Measurements from ENCODE around the gene CACNB4.
"Not testable (repeated sequence)": the region's sequence is repeated elsewhere in the genome, so short reads cannot be mapped to it uniquely, and the experiment has no call there.

CACNB4 gene

GRCh38 chr2:152022090-152022489 is 76.8 kb downstream of the CACNB4 start:
- no peak for DNase-seq (ENCODE audit: low spot score)

- not testable (repeated sequence) for DNase-seq (ENCODE audit: low spot score)
Observed at GRCh38 chr2:152021001-152021400, 77.8 kb downstream of the CACNB4 start.

- DNase-seq (ENCODE audit: low spot score) = no peak
Observed at GRCh38 chr2:152019732-152020131, 79.1 kb downstream of the CACNB4 start.

- no peak for DNase-seq (ENCODE audit: low spot score)
Observed at GRCh38 chr2:152016181-152017120, 82.4 kb downstream of the CACNB4 start.

- DNase-seq (ENCODE audit: low spot score) = no peak
Observed at GRCh38 chr2:152015552-152015951, 83.3 kb downstream of the CACNB4 start.

GRCh38 chr2:152012697-152013096 is 86.1 kb downstream of the CACNB4 start:
- DNase-seq (ENCODE audit: low spot score) = no peak

- DNase-seq (ENCODE audit: low spot score) = no peak
Observed at GRCh38 chr2:152011724-152012123, 87.1 kb downstream of the CACNB4 start.

- no peak for DNase-seq (ENCODE audit: low spot score)
Observed at GRCh38 chr2:152005607-152006006, 93.2 kb downstream of the CACNB4 start.

GRCh38 chr2:152003283-152003682 is 95.6 kb downstream of the CACNB4 start:
- DNase-seq (ENCODE audit: low spot score) = not testable (repeated sequence)

GRCh38 chr2:151999053-151999452 is 99.8 kb downstream of the CACNB4 start:
- DNase-seq (ENCODE audit: low spot score) = peak; percentile 45

- no peak for DNase-seq (ENCODE audit: low spot score)
Observed at GRCh38 chr2:151996243-151997003, 102.4 kb downstream of the CACNB4 start.

GRCh38 chr2:151995161-151995557 is 103.7 kb downstream of the CACNB4 start:
- no peak for DNase-seq (ENCODE audit: low spot score)

GRCh38 chr2:151994178-151994577 is 104.7 kb downstream of the CACNB4 start:
- not testable (repeated sequence) for DNase-seq (ENCODE audit: low spot score)

- no peak for DNase-seq (ENCODE audit: low spot score)
Observed at GRCh38 chr2:151991010-151991409, 107.8 kb downstream of the CACNB4 start.

GRCh38 chr2:151989378-151989777 is 109.5 kb downstream of the CACNB4 start:
- DNase-seq (ENCODE audit: low spot score) = no peak

- DNase-seq (ENCODE audit: low spot score) = no peak
Observed at GRCh38 chr2:151987484-151987883, 111.4 kb downstream of the CACNB4 start.

GRCh38 chr2:151984424-151985083 is 114.3 kb downstream of the CACNB4 start:
- DNase-seq (ENCODE audit: low spot score) = no peak

- no peak for DNase-seq (ENCODE audit: low spot score)
Observed at GRCh38 chr2:151983221-151983620, 115.6 kb downstream of the CACNB4 start.

GRCh38 chr2:151981886-151982285 is 117.0 kb downstream of the CACNB4 start:
- no peak for DNase-seq (ENCODE audit: low spot score)

GRCh38 chr2:151979694-151980093 is 119.2 kb downstream of the CACNB4 start:
- DNase-seq (ENCODE audit: low spot score) = peak; percentile 81

- no peak for DNase-seq (ENCODE audit: low spot score)
Observed at GRCh38 chr2:151978709-151979108, 120.1 kb downstream of the CACNB4 start.

- DNase-seq (ENCODE audit: low spot score) = no peak
Observed at GRCh38 chr2:151977631-151978030, 121.2 kb downstream of the CACNB4 start.
